Activated CD8-positive, alpha-beta T cell treated with anti-CD3 and anti-CD28 coated beads, Interleukin-2, amount 10 ng/mL, durations not matched to agents 7 days and 5 days (primary cell): ENCODE data around the gene TCHP. TPM values are rescaled to one million over a fixed set of nuclear protein-coding genes. Genes with fewer than 3 reads are reported as not detected.
"Not testable (repeated sequence)": the region's sequence is repeated elsewhere in the genome, so short reads cannot be mapped to it uniquely, and the experiment has no call there.

Experiments
- ATAC-seq: fragments of 150-1000 bp; cut with Tn5 transposase; one replicate; pipeline ENCODE4 v1.10.0; 2021; ENCODE audit warnings: moderate library complexity
- CTCF ChIA-PET: fragments of 350-600 bp; sonication (Branson Sonifier 250); formaldehyde crosslinking; loops from one replicate; lab custom pipeline; 2021; ENCODE audit warnings: antibody characterized with exemption; lab: Charles Lee
- POLR2A ChIA-PET: fragments of 350-600 bp; sonication (Branson Sonifier 250); formaldehyde crosslinking; loops from one replicate; lab custom pipeline; 2021; ENCODE audit warnings: antibody characterized with exemption; lab: Charles Lee
- DNase-seq: peaks from one replicate; pipeline ENCODE4 v3.0.0-alpha.2; 2020
- H3K27ac Mint-ChIP-seq: one replicate; pipeline ENCODE4 v1.8.0; 2021; ENCODE audit warnings: mild to moderate bottlenecking, mixed read lengths
- H3K27me3 Mint-ChIP-seq: one replicate; pipeline ENCODE4 v1.8.0; 2021; ENCODE audit warnings: low read depth, mixed read lengths
- H3K36me3 Mint-ChIP-seq: one replicate; pipeline ENCODE4 v1.8.0; 2021; ENCODE audit warnings: low read depth, mixed read lengths
- H3K4me1 Mint-ChIP-seq: one replicate; pipeline ENCODE4 v1.8.0; 2021; ENCODE audit warnings: low read depth, mixed read lengths
- H3K4me3 Mint-ChIP-seq: one replicate; pipeline ENCODE4 v1.8.0; 2021; ENCODE audit warnings: mild to moderate bottlenecking, mixed read lengths
- H3K9me3 Mint-ChIP-seq: one replicate; pipeline ENCODE4 v1.8.0; 2022; ENCODE audit warnings: mixed read lengths; ENCODE audit not compliant: insufficient read depth
- total RNA-seq, 2 experiments: library from RNA; stranded (reverse); gene quantifications; one replicate each; pipeline ENCODE4 v1.2.3, GENCODE V29; 2021

Gene TCHP
- total RNA-seq, 2 experiments from 2014 or later = 31.0 to 33.3 TPM

DNA sequence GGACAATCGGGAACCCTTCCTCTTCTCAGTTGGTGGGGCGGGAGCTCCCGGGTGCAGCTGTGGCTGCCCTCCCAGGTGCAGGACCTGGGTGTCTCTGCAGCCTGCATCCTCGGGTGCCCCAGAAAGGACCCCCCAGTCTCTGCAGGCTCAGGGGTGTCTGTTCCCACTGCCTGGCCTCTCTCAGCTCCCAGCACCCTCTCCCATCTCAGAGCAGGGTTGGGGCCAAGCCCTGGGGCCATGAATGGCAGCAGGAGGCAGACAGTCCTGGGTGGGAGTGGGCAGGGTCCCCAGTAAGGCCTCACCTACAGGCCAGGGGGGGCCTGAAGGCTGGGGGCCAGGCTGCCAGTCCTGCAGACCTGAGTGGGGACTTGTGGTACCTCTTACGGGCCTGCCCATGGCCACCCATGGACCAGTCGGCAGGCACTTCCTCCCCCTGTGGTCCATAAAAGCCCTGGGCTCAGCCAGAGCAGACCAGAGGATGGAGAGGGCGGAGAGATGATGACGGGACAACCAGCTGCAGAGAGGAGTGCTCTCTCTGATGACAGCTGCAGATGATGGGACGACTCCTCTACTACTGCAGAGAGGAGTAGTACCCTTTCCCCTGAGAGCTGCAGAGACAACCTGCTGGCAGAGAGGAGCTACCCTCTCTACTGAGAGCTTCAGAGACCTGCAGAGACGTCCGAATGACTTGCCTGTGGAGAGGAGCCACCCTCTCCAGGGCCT is 26.6 kb downstream of the TCHP start:
- Mint-ChIP-seq H3K9me3 (no peaks in the 10 kb centered on the region), H3K27me3 (no peaks in the 10 kb centered on the region), H3K27ac (no peak overlapping the region), H3K4me3 (no peak overlapping the region), H3K36me3 (peaks cover 9% of the 10 kb centered on the region), H3K4me1 (no peaks in the 10 kb centered on the region)
- DNase-seq (no peak), ATAC-seq (no peak)
- ChIA-PET POLR2A (no interaction called here), CTCF (interaction anchor here (0.9 to 1.6 kb wide), 3 partner anchors 72 to 82 kb away, joined by 3 to 4 read pairs (median 3); no protein-coding TSS in a partner anchor)

DNA sequence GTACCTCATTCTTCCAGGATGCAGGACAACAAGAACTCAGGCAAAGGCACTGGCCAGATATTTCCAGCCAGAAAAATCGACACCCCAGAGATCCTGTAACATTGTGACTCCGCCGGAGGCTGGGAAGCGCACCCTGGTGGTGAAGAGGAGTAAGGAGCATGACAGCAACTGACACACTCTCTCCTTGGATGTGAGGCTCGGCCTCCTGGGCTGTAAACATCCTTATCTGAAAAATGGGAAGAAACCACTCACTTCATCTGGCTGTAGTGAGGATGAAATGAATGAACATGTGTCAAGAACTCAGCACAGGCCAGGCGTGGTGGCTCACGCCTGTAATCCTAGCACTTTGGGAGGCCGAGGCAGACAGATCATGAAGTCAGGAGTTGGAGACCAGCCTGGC is 27.5 kb downstream of the TCHP start:
- ChIA-PET POLR2A (no interaction called here), CTCF (interaction anchor here (0.7 to 2.3 kb wide), 6 partner anchors 8 to 75 kb away, joined by 3 to 13 read pairs (median 4); no protein-coding TSS in a partner anchor)
- DNase-seq (peak; percentile 56), ATAC-seq (peak; percentile 72)
- Mint-ChIP-seq H3K4me3 (no peak overlapping the region), H3K9me3 (no peaks in the 10 kb centered on the region), H3K36me3 (peaks cover 19% of the 10 kb centered on the region), H3K27me3 (no peaks in the 10 kb centered on the region), H3K4me1 (no peaks in the 10 kb centered on the region), H3K27ac (peak overlapping the region; percentile 71)

DNA sequence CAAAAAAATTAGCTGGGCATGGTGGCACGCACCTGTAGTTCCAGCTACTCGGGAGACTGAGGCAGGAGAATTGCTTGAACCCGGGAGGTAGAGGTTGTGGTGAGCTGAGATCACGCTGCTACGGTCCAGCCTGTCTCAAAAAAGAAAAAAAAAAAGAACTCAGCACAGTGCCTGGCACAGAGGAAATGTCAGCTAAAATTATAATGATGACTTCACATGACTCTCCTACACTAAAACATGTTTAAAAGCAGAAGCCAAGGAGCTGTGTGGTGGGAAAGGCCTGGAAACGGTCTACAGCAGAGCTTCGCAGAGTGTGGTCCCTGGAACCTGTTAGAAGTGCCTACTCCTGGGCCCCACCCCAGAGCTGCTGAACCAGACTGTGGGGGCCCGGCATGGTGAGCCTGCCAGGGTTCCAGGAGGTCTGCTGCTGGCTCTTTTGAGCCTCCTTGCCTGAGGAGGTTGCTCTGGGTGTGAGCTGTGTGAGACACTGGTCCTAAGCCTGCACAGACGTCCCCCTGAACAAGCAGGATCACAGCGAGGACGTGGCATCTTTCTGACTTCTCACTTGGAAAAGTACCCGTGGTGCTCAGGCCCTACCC is 28.1 kb downstream of the TCHP start:
- ATAC-seq = no peak
- Mint-ChIP-seq H3K4me3 (no peak overlapping the region), H3K4me1 (no peaks in the 10 kb centered on the region), H3K27me3 (no peaks in the 10 kb centered on the region), H3K9me3 (no peaks in the 10 kb centered on the region), H3K36me3 (peaks cover 24% of the 10 kb centered on the region), H3K27ac (no peak overlapping the region)
- POLR2A ChIA-PET = interaction anchor here (1.0 kb wide), 1 partner anchor 8 kb away, joined by 3 read pairs; no protein-coding TSS in a partner anchor
- CTCF ChIA-PET = interaction anchor here (0.7 to 2.3 kb wide), 9 partner anchors 8 to 76 kb away, joined by 3 to 13 read pairs (median 4); no protein-coding TSS in a partner anchor
- DNase-seq = no peak

DNA sequence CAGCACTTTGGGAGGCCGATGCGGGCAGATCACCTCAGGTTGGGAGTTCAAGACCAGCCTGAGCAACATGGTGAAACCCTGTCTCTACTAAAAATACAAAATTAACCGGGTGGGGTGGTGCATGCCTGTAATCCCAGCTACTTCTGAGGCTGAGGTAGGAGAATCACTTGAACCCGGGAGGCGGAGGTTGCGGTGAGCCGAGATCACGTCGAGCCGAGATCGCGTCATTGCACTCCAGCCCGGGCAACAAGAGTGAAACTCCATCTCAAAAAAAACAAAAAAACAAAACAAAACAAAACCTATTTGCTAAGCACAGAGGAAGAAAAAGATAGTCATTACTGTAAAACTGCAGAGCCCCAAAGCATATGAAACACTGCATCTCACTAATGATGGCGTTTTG is 29.3 kb downstream of the TCHP start:
- ATAC-seq, H3K27ac Mint-ChIP-seq, H3K4me1 Mint-ChIP-seq, H3K27me3 Mint-ChIP-seq, H3K9me3 Mint-ChIP-seq, H3K4me3 Mint-ChIP-seq, DNase-seq, POLR2A ChIA-PET: not testable (repeated sequence)
- CTCF ChIA-PET = interaction anchor here (1.4 to 2.3 kb wide), 2 partner anchors 18 to 76 kb away, joined by 6 to 13 read pairs; no protein-coding TSS in a partner anchor
- H3K36me3 Mint-ChIP-seq = peaks cover 31% of the 10 kb centered on the region

DNA sequence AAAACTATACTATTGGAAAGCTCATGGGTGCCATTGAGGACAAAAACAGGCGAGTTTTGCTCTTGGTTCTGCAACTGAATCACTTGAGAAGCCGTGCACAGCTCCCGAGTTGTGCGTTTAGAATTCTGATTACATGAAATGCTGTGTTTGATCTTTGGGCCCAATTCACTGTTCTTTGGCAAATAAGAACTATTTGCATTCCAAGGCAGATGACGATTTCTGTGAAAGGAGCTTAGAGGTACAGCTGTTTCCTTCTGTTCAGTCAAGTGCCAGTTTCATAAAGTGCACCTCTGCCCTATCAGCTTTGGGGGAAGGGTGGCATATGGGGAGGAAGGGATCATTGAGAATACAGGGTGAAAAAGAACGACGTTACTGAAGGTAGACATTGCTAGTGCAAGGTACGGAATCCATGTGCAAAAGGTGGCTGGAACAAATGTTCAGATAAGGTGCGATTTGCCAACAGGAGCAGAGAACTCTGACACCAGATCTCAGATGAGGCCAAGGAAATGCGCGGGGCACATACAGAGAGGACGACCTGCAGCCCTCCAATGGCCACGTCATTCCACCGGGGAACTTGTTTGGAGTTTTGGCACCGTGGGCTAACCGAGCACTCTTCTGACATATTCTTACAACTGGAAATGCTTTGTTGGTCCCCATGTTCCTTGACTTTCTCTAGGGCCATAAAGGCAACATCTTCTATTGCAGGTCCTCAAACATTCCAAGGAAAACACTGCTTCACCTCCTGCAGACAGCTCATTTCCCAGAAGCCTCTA is 30.1 kb downstream of the TCHP start:
- Mint-ChIP-seq H3K36me3 (peaks cover 34% of the 10 kb centered on the region), H3K27me3 (no peaks in the 10 kb centered on the region), H3K27ac (no peak overlapping the region), H3K4me1 (no peaks in the 10 kb centered on the region), H3K9me3 (no peaks in the 10 kb centered on the region), H3K4me3 (no peak overlapping the region)
- no peak for ATAC-seq
- no peak for DNase-seq
- POLR2A ChIA-PET = interaction anchor here (1.4 kb wide), 1 partner anchor 10 kb away, joined by 4 read pairs; no protein-coding TSS in a partner anchor
- CTCF ChIA-PET = interaction anchor here (0.9 to 2.3 kb wide), 2 partner anchors 76 to 77 kb away, joined by 3 to 13 read pairs; no protein-coding TSS in a partner anchor

DNA sequence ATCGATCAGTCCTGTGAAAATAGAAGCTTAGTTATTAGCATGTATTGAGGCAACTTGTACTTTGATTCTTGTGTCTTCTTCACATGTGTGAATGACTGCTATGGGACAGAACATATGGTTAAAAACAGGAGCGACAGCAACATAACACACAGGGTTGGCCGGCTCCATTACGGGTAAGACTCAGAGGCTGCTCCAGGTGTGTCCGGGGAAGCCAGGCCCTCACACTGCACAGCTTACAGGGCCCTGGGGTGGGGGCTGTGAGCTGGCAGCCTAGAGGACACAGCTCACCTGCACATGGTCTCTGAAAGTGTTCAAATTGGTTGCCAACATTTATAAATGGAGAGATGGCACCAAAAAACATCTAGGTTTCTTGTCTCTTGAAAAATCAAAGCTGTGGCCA is 31.1 kb downstream of the TCHP start:
- no peak for ATAC-seq
- no peak for DNase-seq
- POLR2A ChIA-PET = interaction anchor here (1.4 kb wide), 1 partner anchor 9 kb away, joined by 4 read pairs; no protein-coding TSS in a partner anchor
- no peaks in the 10 kb centered on the region for H3K4me1 Mint-ChIP-seq
- CTCF ChIA-PET = interaction anchor here (0.9 to 1.2 kb wide), 2 partner anchors 78 kb away, joined by 3 to 7 read pairs; no protein-coding TSS in a partner anchor
- H3K9me3 Mint-ChIP-seq = no peaks in the 10 kb centered on the region
- no peaks in the 10 kb centered on the region for H3K27me3 Mint-ChIP-seq
- no peak overlapping the region for H3K4me3 Mint-ChIP-seq
- H3K36me3 Mint-ChIP-seq = peaks cover 41% of the 10 kb centered on the region
- no peak overlapping the region for H3K27ac Mint-ChIP-seq

DNA sequence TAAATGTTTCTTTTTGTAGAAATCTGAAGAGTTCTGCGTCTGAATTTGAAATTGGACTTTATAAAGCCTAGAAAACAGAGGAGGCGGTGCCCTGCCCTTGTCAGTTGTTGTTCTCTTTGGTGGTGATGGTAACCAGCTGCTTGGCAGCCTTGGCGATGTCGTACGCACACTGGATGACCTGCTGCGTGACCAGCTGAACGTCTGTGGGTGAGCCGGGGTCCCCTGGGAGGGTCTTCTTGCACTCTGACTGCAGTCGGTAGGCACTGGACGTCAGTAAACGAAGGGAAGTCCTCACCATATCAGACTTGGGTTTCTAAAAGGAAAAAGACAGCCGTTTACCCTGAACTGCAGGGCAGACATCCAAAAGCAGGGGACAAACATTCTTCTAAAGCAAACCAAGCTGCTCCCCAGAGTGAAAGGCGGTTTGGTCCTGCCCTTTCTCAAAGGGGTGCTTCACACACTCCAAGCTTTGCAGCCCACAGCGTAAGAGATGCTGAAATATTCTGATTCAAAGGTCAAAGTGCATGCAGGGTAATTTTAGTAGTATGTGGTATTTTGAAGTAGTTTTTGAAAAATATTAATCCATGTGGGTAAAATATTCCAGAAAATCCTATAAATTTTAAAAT is 32.9 kb downstream of the TCHP start:
- CTCF ChIA-PET = interaction anchor here (0.7 kb wide), 1 partner anchor 52 kb away, joined by 3 read pairs; no protein-coding TSS in a partner anchor

DNA sequence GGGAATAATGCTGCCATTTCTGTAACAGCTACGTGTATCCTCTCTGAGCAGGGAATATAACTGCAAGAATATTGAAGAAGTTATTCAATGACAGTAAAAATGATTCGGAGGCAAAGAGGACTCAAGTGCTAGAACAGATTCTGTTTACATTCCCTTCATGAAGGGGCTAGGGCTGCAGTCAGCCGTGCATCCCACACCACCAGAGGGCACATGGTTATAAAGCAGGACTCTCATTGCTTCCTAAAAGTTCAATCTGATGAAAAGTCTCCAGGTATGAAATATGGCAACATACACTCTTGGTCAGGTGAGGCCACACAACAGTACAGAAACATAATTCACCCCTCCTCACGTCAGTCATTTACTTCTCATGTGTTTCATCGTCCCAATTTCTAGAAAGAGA is 34.0 kb downstream of the TCHP start:
- no peak for ATAC-seq

More for the DNA sequence above, 32.9 kb downstream of the TCHP start:
- peaks cover 49% of the 10 kb centered on the region for H3K36me3 Mint-ChIP-seq
- no peaks in the 10 kb centered on the region for H3K4me1 Mint-ChIP-seq
- no peak overlapping the region for H3K27ac Mint-ChIP-seq
- H3K4me3 Mint-ChIP-seq = no peak overlapping the region
- POLR2A ChIA-PET = no interaction called here
- DNase-seq (no peak), ATAC-seq (no peak)
- H3K9me3 Mint-ChIP-seq = no peaks in the 10 kb centered on the region
- no peaks in the 10 kb centered on the region for H3K27me3 Mint-ChIP-seq

DNA sequence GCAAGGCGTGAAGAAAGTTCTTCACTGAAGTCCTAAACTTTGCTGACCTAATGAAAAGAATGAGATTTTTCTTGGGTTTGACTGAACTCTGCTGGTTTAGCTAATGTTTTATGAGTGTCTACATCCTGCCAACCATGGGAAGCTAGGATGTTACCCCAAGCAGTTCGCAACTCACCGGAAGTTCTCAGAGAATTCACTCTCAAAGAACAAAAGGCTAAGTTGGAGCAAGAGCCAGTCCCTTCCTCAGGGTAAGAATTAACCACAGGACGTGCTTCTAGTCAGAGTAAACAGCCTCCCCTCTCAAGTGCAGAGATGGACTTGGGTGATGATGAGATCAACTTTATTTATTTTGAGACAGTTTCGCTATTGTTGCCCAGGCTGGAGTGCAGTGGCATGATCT is 37.3 kb downstream of the TCHP start:
- no peak for DNase-seq
- H3K27ac Mint-ChIP-seq = no peak overlapping the region
- H3K27me3 Mint-ChIP-seq = no peaks in the 10 kb centered on the region
- H3K4me1 Mint-ChIP-seq = no peaks in the 10 kb centered on the region
- peaks cover 47% of the 10 kb centered on the region for H3K36me3 Mint-ChIP-seq
- no peaks in the 10 kb centered on the region for H3K9me3 Mint-ChIP-seq
- no peak for ATAC-seq
- POLR2A ChIA-PET = no interaction called here
- H3K4me3 Mint-ChIP-seq = no peak overlapping the region
- CTCF ChIA-PET = no interaction called here

More for the DNA sequence above, 34.0 kb downstream of the TCHP start:
- Mint-ChIP-seq H3K27me3 (no peaks in the 10 kb centered on the region), H3K4me1 (no peaks in the 10 kb centered on the region), H3K36me3 (peaks cover 54% of the 10 kb centered on the region), H3K9me3 (no peaks in the 10 kb centered on the region), H3K27ac (no peak overlapping the region), H3K4me3 (no peak overlapping the region)
- ChIA-PET CTCF (interaction anchor here (1.0 kb wide), 1 partner anchor 13 kb away, joined by 3 read pairs; no protein-coding TSS in a partner anchor), POLR2A (no interaction called here)
- peak; percentile 33 for DNase-seq

DNA sequence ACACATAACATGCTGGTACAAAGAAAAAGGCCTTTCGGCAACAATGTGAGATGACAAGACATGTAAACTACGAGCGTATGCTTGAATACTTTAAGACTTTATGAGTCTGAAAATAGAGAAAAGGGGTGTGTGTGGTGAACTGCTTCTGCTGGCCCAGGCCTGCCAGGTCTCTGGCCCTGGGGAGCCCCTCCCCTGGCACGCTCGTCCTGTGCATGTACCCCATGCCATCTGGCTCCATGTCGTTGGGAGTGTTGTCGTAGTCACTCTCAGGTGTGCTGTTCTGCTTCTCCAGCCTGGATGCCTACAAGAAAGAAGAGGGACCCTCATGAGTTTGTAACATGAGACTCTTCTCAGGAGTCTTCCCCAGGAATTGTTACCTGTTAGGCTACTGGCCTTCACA is 38.9 kb downstream of the TCHP start:
- Mint-ChIP-seq H3K9me3 (no peaks in the 10 kb centered on the region), H3K4me1 (no peaks in the 10 kb centered on the region), H3K27ac (no peak overlapping the region), H3K36me3 (peaks cover 38% of the 10 kb centered on the region), H3K4me3 (no peak overlapping the region), H3K27me3 (no peaks in the 10 kb centered on the region)
- no peak for ATAC-seq
- CTCF ChIA-PET = interaction anchor here (1.0 kb wide), 1 partner anchor 86 kb away, joined by 3 read pairs; no protein-coding TSS in a partner anchor
- POLR2A ChIA-PET = no interaction called here
- no peak for DNase-seq

DNA sequence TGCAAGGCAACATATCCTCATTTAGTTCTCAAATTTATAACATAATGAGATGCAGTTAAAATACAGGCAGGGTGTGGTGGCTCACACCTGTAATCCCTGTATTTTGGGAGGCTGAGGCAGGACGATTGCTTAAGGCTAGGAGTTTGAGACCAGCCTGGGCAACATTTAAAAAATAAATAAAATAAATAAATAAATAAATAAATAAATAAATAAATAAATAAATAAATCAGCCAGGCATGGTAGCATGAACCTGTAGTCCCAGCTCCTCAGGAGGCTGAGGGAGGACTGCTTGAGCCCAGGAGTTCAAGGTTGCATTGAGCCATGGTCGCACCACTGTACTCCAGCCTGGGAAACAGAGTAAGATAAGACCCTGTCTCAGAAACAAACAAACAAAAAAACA is 39.4 kb downstream of the TCHP start:
- ATAC-seq (no peak), DNase-seq (no peak)
- Mint-ChIP-seq H3K4me3 (no peak overlapping the region), H3K9me3 (no peaks in the 10 kb centered on the region), H3K36me3 (peaks cover 38% of the 10 kb centered on the region), H3K27me3 (no peaks in the 10 kb centered on the region), H3K4me1 (no peaks in the 10 kb centered on the region), H3K27ac (no peak overlapping the region)
- POLR2A ChIA-PET = no interaction called here
- CTCF ChIA-PET = no interaction called here
